Vagina (tissue), 2 donors: ENCODE results near the gene RRAS2.

Experiments used
- POLR2AphosphoS5 ChIP-seq, 2 donors: sonication (generic); formaldehyde crosslinking; IDR thresholded peaks; one replicate each; pipeline ENCODE4 v1.9.0; 2017; ENCODE audit warnings: antibody characterized with exemption in 2 of 2, mild to moderate bottlenecking in 2 of 2, low read depth in 1 of 2; ENCODE audit not compliant: insufficient read depth in 1 of 2
- TF ChIP-seq, protein P1 (sequence below), 3 experiments: fragments of 450-650 bp in 2 of 3; fragments of 200-600 bp in 1 of 3; sonication (generic) in 1 of 3; IDR thresholded peaks; one replicate each; pipeline ENCODE4 v1.5.1; 2017 to 2019; ENCODE audit warnings: antibody characterized with exemption in 3 of 3, mild to moderate bottlenecking in 2 of 3, moderate library complexity in 2 of 3

- TF ChIP-seq, protein P1, sequence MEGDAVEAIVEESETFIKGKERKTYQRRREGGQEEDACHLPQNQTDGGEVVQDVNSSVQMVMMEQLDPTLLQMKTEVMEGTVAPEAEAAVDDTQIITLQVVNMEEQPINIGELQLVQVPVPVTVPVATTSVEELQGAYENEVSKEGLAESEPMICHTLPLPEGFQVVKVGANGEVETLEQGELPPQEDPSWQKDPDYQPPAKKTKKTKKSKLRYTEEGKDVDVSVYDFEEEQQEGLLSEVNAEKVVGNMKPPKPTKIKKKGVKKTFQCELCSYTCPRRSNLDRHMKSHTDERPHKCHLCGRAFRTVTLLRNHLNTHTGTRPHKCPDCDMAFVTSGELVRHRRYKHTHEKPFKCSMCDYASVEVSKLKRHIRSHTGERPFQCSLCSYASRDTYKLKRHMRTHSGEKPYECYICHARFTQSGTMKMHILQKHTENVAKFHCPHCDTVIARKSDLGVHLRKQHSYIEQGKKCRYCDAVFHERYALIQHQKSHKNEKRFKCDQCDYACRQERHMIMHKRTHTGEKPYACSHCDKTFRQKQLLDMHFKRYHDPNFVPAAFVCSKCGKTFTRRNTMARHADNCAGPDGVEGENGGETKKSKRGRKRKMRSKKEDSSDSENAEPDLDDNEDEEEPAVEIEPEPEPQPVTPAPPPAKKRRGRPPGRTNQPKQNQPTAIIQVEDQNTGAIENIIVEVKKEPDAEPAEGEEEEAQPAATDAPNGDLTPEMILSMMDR (IDR thresholded peaks at IDR 0.05), result no peak
- no peak for TF ChIP-seq POLR2AphosphoS5 (IDR thresholded peaks at IDR 0.05; ENCODE audit: insufficient read depth in 1 of 2, low read depth in 1 of 2)
Measured at GRCh38 chr11:14275076-14275475, 83.9 kb downstream of the RRAS2 start.
